Left forelimb (tissue), 1 donor: ENCODE results near the gene S100PBP.
"Not testable (repeated sequence)": the region's sequence is repeated elsewhere in the genome, so short reads cannot be mapped to it uniquely, and the experiment has no call there.

ENCODE experiments used
- DNase-seq: peaks from one replicate; pipeline ENCODE4 v3.0.0-alpha.2; 2018; ENCODE audit warnings: low spot score

S100PBP gene

DNA sequence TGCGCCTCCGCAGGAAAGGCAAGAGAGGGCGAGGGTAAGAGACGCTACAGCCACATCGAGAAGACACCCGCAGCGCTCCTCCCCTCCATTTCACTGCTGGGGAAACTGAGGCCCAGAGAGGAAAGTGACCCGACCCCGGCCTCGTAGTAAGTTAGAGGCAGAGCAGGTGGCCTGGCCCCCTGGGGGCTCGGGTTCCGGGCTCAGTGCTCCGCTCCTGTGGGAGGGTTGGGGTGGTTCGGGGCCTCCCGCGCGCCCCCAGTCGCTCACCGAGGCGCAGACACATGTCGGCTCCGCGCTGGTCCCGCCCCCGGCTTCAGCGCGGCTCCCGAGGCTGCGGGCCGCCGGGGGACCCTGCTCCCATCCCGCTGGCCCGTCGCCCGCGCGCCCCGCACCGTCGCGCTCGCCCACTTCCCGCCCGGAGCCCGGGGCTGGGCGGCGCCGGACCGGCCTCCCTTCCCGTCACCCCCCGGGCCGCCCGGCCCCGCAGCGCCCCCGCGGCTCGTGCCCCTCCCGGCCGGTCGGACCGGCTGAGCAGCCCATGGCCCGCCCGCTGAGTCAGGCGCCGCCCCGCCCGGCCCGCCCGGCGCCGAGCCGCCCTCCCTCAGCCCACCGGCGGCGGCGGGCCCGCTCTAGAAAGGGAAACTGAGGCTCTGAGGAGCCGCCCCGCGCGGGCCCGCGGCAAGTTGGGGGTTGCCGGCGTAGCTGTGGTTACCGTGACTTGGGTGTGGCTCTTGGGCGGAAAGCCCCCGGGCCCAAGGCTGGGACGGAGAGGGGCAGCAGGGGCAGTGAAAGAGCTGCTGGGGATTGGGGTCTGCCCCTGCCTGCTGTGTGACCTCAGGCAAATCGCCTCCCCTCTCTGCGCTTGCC lies 83.7 kb downstream of the S100PBP start, which contains the start of gene TMEM54:
TSS of gene TMEM54 (minus strand) at position 434 of the 867 bp plus-strand sequence. CDS start at position 283, 151 bp downstream.
- no peak for DNase-seq

DNA sequence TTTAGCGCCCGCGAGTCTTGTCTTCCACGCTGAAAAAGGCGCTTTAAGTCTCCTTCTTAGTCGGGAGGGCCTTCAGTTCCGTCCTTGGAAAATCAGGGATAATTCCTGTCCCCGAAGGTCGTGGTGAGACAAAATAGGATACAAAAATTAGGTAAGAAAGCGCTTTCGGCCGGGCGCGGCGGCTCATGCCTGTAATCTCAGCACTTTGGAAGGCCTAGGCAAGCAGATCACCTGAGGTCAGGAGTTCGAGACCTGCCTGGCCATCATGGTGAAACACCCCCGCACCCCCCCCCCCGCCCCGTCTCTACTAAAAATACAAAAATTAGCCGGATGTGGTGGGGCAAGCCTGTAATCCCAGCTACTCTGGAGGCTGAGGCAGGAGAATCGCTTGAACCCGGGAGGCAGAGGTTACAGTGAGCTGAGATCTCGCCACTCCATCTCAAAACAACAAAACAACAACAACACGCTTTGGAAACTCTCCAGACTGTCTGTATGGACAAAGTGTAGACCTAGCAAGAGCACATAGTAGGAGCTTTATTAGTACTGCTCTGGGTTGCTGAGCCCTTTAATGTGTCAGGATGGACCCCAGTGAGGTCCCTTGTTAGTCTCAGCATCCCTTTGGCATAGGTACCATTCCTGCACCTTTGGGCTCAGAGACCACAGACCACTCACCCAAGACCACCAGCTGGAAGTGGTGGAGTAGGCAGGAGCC lies 84.5 kb downstream of the S100PBP start:
- no peak for DNase-seq

DNA sequence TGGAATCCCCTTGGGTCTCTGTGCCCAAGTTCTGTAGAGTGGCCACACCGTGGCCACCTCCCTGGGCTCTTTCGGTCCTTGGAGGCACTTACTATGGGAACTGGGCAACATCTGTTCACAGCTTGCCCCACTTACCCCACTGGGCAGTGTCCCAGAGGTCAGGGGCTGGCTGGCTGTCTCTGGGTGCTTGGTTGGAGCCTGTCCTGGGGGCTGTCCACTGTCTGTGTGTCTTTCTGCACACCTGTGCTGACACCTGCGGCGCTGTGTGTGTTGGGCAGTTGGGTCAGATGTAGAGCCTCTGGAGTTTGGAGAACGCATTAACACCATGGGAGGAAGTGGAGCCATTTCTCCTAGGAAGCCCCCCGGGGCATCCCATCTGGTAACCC lies 85.1 kb downstream of the S100PBP start:
- DNase-seq, result no peak

DNA sequence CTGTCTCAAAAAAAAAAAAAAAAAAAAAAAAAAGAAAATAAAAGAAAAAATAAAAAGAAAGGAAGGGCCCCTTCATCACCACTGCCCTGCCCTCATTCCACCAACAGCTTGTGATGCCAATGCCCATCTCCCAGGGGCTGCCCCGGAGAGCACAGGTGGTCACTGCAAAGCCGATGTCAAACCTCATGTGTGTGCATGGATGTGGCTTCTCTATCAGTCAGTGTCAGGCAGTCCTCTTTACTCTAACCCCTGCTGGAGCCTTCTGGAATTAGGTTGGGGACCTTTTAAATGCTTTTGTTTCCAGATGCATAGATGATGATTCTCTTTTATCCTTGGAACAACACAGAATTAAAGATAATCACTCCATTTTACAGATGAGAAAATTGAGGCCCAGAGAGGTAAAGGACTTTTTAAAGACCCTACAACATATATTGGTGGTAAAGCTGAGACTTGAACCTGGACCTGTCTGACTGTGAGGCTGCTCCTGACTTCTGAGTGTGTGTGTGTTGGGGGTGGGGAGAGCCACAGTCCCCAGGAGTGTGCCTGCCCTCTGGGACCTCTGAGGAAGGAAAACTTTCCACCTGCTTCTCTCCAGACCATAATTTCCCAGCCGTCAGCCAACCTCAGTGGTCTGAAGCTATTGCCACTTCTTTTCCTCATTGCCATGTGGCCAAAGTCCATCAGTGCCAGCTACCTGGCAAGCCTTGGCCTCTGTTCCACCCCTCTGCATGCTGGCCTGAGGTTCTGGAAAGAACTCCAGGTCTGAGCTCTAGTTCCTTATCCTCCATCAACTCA lies 86.7 kb downstream of the S100PBP start:
- peak; percentile 23 for DNase-seq

DNA sequence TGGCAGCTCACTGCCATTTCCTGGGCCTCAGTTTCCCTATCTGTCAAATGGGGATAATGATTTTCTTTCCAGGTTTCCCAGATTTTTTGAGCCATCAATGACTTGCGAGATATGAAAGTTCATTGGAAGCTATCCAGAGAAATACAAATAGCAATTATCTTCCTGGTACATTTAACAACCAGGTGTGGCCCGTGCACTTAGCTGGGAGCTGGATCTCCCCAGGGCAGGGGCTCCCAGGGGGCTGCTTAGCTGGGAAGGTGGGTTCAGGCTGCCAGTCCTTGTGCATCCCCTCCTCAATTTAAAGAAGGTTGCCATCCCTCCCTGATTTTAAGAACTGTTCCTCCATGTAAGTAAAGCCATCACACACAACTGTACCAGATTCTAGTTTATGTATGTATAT lies 87.3 kb downstream of the S100PBP start:
- DNase-seq, result peak; percentile 9

DNA sequence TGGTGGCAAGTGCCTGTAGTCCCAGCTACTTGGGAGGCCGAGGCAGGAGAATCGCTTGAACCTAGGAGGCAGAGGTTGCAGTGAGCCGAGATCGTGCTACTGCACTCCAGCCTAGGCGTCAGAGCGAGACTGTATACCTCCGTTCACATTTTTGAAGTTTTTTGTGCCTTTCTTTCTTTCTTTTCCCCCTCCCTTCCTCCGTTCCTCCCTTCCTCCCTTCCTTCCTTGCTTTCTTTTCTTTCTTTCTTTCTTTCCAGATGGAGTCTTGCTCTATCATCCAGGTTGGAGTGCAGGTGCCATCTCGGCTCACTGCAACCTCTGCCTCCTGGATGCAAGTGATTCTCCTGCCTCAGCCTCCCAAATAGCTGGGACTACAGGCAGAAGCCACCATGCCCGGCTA lies 88.1 kb downstream of the S100PBP start:
- not testable (repeated sequence) for DNase-seq

DNA sequence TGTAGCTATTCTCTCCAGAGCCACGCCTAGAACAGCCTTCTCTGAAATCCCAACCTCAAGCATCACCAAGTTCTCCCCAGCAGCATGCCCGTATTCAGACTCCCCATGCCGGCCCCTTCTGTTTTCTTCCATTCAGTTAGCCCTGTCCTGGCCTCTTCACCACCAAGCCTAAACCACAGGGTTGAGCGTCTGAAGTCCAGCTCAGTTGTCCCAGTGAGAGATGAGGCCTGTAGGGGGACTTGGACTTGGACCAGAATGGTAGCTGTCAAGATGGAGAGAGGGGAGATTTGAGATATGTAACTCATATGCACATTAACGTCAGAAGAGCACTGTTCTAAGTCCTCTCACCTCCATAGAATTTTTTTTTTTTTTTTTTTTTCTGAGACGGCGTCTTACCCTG lies 89.2 kb downstream of the S100PBP start:
- peak; percentile 31 for DNase-seq

DNA sequence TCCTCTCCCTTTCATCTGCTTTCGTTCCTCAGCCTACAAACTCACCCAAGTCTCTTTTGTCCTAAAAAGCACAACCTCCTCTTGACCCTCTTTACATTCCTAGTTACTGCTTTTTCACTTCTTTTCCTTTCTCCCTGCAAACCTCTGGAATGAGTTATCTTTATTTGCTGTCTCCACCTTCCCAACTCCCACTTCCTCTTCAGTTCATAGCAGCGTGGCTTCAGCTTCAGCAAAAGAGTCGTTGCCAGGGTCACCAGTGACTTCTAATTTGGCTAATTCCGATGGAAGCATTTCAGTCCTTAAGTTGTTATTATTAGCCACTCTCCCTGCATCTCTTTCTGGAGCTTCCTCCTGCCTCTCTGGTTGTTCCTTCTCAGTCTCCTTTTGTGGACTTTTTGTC lies 90.0 kb downstream of the S100PBP start:
- DNase-seq, result peak; percentile 9
